Embryonic facial prominence (tissue), 1 donor: ENCODE data around the gene ZNF276.

Source experiments
- DNase-seq: peaks from one replicate; pipeline ENCODE4 v3.0.0-alpha.2; 2016; ENCODE audit errors: extremely low spot score

The ZNF276 gene

GRCh38 chr16:89785523-89786155, 64.3 kb downstream of the ZNF276 start:
- no peak for DNase-seq

- DNase-seq: no peak
Observed at GRCh38 chr16:89786474-89787364, 65.4 kb downstream of the ZNF276 start.

- no peak for DNase-seq
Observed at GRCh38 chr16:89787365-89787805, 66.0 kb downstream of the ZNF276 start.
